ENCODE data around the gene LHX2.

The LHX2 gene

DNA sequence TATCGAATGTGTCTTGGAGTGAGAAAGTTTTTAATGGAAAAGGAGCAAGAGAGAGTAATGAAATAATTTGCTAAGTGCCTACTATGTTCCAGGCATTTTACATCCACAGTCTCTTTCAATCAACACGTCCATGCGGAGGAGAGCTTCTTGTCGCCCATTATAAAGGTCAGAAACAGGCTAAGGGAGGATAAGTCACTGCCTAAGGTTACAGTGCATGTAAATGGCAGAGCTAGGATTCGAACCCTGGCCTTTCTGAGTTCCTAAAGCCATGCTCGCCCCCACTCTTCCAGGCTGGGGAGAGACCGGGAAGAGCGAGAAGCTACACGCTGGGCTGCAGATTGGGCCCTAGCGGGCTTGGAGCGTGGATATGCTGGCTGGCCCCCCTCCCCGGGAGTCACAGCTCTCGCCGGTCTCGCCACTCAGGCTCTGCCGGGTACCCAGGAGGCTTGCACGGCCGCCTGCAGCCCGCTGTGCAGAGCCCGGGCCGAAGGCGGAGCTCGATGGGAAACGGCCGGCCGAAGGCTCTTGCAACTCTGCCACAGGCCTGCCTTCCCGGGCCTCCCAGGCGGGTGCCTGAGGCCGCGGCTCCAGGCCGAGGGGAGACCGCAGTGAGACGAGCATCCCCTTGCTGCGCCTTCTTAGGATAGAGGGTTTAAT is 775 bp upstream of the LHX2 start:
- no peaks in the 10 kb centered on the region for H3K9me3 Mint-ChIP-seq
- H3K27me3 Mint-ChIP-seq, result peaks cover 82% of the 10 kb centered on the region
- H3K4me3 Mint-ChIP-seq, result no peak overlapping the region
- ATAC-seq (replicated peaks; ENCODE audit: extremely low read depth, poor library complexity, severe bottlenecking) (no peak), DNase-seq (ENCODE audit: low spot score in 2 of 2) (no peak)
- H3K27ac Mint-ChIP-seq (ENCODE audit: low read depth), result no peak overlapping the region
- H3K4me1 Mint-ChIP-seq, result peaks cover 12% of the 10 kb centered on the region
- peaks cover 5% of the 10 kb centered on the region for H3K36me3 Mint-ChIP-seq (ENCODE audit: insufficient read depth)

GRCh38 chr9:124012368-124013301 is 1.1 kb downstream of the LHX2 start:
- ATAC-seq (replicated peaks; ENCODE audit: extremely low read depth, poor library complexity, severe bottlenecking) (no peak), DNase-seq (ENCODE audit: low spot score in 2 of 2) (no peak)
- Mint-ChIP-seq H3K4me1 (peaks cover 24% of the 10 kb centered on the region), H3K9me3 (no peaks in the 10 kb centered on the region), H3K36me3 (ENCODE audit: insufficient read depth) (peaks cover 9% of the 10 kb centered on the region), H3K27me3 (peaks cover 82% of the 10 kb centered on the region), H3K4me3 (no peak overlapping the region), H3K27ac (ENCODE audit: low read depth) (no peak overlapping the region)

- peaks cover 28% of the 10 kb centered on the region for H3K4me1 Mint-ChIP-seq
- no peaks in the 10 kb centered on the region for H3K9me3 Mint-ChIP-seq
- H3K27me3 Mint-ChIP-seq, result peaks cover 78% of the 10 kb centered on the region
- DNase-seq (ENCODE audit: low spot score in 2 of 2) (no peak), ATAC-seq (replicated peaks; ENCODE audit: extremely low read depth, poor library complexity, severe bottlenecking) (no peak)
- H3K36me3 Mint-ChIP-seq (ENCODE audit: insufficient read depth), result peaks cover 11% of the 10 kb centered on the region
- H3K27ac Mint-ChIP-seq (ENCODE audit: low read depth), result no peak overlapping the region
- H3K4me3 Mint-ChIP-seq, result no peak overlapping the region
Observed at GRCh38 chr9:124013309-124014210, 2.0 kb downstream of the LHX2 start.

- Mint-ChIP-seq H3K4me3 (peak overlapping the region; percentile 23), H3K9me3 (no peaks in the 10 kb centered on the region), H3K36me3 (ENCODE audit: insufficient read depth) (peaks cover 11% of the 10 kb centered on the region), H3K27me3 (peaks cover 76% of the 10 kb centered on the region), H3K4me1 (peaks cover 26% of the 10 kb centered on the region), H3K27ac (ENCODE audit: low read depth) (no peak overlapping the region)
- DNase-seq (ENCODE audit: low spot score in 2 of 2) (no peak), ATAC-seq (replicated peaks; ENCODE audit: extremely low read depth, poor library complexity, severe bottlenecking) (no peak)
Observed at GRCh38 chr9:124014211-124014955, 2.8 kb downstream of the LHX2 start.

- Mint-ChIP-seq H3K27me3 (peaks cover 74% of the 10 kb centered on the region), H3K4me3 (peak overlapping the region; percentile 48), H3K4me1 (peaks cover 20% of the 10 kb centered on the region), H3K27ac (ENCODE audit: low read depth) (no peak overlapping the region), H3K36me3 (ENCODE audit: insufficient read depth) (peaks cover 11% of the 10 kb centered on the region), H3K9me3 (no peaks in the 10 kb centered on the region)
- ATAC-seq (replicated peaks; ENCODE audit: extremely low read depth, poor library complexity, severe bottlenecking), result no peak
- no peak for DNase-seq (ENCODE audit: low spot score in 2 of 2)
Observed at GRCh38 chr9:124014956-124015660, 3.5 kb downstream of the LHX2 start.

DNA sequence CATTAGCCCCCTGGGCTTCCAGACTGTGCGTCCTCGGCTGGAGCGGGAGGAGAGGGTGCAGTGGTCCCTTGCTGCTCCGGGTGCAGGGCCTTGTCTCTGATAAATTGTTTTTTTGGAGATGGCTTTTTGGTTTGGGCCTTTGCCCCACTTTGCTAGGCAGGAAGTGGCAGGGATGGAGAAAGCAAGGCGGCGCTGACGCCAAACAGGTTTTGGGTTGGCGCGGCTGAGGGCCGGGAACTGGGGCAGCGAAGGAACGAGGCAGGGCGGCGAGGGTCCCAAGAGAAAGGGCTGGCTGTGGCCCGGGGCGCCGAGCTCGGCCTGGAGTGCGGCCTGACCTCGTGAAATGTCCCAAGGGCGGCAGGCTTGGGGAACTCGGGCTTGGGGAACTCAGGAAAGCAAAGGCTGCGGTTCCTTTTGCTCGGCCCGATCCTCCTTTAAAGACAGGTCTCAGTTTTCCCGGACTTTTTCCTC is 4.1 kb downstream of the LHX2 start:
- H3K4me3 Mint-ChIP-seq, result peak overlapping the region; percentile 48
- DNase-seq (ENCODE audit: low spot score in 2 of 2) (no peak), ATAC-seq (replicated peaks; ENCODE audit: extremely low read depth, poor library complexity, severe bottlenecking) (no peak)
- H3K36me3 Mint-ChIP-seq (ENCODE audit: insufficient read depth), result peaks cover 11% of the 10 kb centered on the region
- H3K4me1 Mint-ChIP-seq, result peaks cover 20% of the 10 kb centered on the region
- H3K9me3 Mint-ChIP-seq, result no peaks in the 10 kb centered on the region
- no peak overlapping the region for H3K27ac Mint-ChIP-seq (ENCODE audit: low read depth)
- peaks cover 74% of the 10 kb centered on the region for H3K27me3 Mint-ChIP-seq

DNA sequence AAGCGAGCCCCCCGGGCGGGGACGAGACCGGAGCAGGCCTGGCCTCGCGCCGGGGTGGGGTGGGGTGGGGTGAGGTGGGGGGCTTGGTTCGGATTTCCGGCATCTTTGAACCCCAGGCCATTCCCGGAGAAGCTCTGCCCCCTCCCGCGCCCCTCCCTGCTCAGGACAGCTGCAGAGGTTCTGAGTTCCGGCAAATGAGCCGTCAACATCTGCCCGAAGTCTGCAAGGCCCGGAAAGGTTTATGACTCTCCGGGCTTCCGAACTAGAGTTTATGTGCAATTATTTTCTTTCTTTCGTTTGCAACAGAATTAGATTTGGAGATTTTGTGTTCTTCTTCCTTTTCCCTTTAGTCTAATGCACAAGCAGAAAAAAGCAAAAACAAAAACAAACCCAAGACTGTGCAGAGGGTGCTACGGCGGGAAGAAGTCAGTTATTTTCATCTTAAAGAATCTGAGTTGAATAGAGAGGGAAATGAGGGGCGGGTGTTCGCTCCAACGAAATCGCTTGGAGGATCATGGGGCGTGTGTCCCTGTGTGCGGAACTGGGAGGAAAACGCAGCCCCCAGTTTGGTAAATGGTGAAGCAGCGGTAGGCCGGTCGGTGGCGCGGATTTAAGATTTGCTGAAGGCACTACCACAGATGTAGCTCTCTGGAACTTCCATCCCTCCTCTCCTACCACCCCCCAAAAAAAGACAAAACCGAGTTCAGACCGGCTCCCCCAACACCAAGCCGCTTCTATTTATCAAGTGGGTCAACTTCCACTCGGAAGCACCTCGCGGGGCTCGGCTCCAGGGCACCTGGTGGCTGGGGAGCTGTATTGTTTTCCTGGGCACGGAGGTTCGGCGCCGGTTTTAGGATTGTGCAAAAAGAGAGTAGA is 4.8 kb downstream of the LHX2 start:
- H3K27me3 Mint-ChIP-seq, result peaks cover 78% of the 10 kb centered on the region
- peak overlapping the region; percentile 76 for H3K4me3 Mint-ChIP-seq
- peaks cover 10% of the 10 kb centered on the region for H3K36me3 Mint-ChIP-seq (ENCODE audit: insufficient read depth)

GRCh38 chr9:124017051-124017928 is 5.7 kb downstream of the LHX2 start:
- Mint-ChIP-seq H3K4me3 (peak overlapping the region; percentile 76), H3K27ac (ENCODE audit: low read depth) (peak overlapping the region; percentile 71), H3K4me1 (peaks cover 29% of the 10 kb centered on the region), H3K9me3 (no peaks in the 10 kb centered on the region), H3K27me3 (peaks cover 87% of the 10 kb centered on the region), H3K36me3 (ENCODE audit: insufficient read depth) (peaks cover 11% of the 10 kb centered on the region)
- DNase-seq (ENCODE audit: low spot score in 2 of 2) (no peak), ATAC-seq (replicated peaks; ENCODE audit: extremely low read depth, poor library complexity, severe bottlenecking) (no peak)

More for the DNA sequence above, 4.8 kb downstream of the LHX2 start:
- Mint-ChIP-seq H3K9me3 (no peaks in the 10 kb centered on the region), H3K27ac (ENCODE audit: low read depth) (peak overlapping the region; percentile 71), H3K4me1 (peaks cover 24% of the 10 kb centered on the region)
- DNase-seq (ENCODE audit: low spot score in 2 of 2), result no peak
- no peak for ATAC-seq (replicated peaks; ENCODE audit: extremely low read depth, poor library complexity, severe bottlenecking)

DNA sequence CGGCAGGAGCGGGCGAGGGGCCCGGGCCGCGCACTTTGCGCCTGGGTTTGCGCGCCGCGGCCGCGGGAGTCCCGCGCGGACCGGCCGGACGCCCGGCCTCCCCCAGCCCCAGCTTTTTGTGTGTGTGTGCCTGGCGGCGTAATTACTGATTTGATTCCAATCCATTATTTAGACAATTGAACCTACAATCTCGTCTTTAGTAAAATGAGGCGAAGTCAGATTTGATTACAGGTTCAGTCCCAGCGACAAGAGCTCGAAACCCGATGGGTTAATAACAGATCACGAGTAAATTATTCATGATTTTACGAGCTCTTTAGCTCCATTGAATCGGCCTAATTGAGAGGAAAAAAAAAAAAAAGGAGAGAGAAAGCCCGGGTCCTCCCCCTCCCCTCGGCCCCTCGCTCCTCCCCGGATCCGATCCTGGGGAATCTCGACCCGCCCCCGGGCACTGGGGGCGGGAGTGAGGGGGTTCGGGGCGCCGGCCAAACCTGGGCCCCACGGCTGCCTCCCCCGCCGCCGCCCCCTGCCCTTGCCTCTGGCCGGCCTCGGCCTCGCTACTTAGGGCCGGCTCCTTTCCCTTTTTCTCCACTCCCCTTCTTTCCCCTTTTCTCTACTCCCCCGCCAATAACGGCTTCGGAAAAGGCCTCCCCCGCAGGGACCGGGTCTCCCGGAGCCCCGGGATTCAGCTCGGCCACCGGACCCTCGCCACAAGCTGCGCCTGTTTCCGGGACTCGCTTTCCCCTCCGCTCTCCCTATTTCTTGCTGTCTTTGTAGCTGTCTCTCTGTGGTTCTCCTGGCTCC is 6.6 kb downstream of the LHX2 start:
- Mint-ChIP-seq H3K27ac (ENCODE audit: low read depth) (no peak overlapping the region), H3K4me1 (peaks cover 33% of the 10 kb centered on the region), H3K9me3 (no peaks in the 10 kb centered on the region), H3K27me3 (peaks cover 91% of the 10 kb centered on the region), H3K4me3 (peak overlapping the region; percentile 49), H3K36me3 (ENCODE audit: insufficient read depth) (peaks cover 11% of the 10 kb centered on the region)
- DNase-seq (ENCODE audit: low spot score in 2 of 2) (no peak), ATAC-seq (replicated peaks; ENCODE audit: extremely low read depth, poor library complexity, severe bottlenecking) (no peak)

Measured in central memory CD8-positive, alpha-beta T cell (primary cell).